ENCODE data around the gene PARP4.
"Not testable (repeated sequence)": the region's sequence is repeated elsewhere in the genome, so short reads cannot be mapped to it uniquely, and the experiment has no call there.

PARP4 gene

DNA sequence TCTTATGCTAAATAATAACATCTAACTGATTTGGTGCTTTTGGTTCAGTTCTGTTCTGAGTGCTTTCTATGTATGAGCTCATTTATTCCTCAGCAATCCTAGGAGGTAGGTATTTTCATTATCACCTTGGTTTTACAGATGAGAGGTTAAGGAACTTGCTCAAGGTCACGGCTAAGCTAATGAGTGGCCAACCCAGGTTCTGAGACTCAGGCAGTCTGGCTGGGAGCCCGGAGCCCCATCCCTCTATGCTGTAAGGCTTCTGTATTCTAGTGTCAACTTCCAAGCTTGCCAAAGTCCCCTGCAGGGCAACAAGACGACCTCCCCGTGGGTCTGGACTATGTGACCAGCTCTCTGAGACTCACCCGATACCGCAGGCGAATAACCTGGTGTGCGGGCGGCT is 60.5 kb downstream of the PARP4 start:
- CTCF ChIA-PET, result no interaction called here
- POLR2A ChIA-PET, result no interaction called here
- TF ChIP-seq CTCF (IDR thresholded peaks at IDR 0.05; ENCODE audit: control extremely low read depth, extremely low read depth, low read depth, missing control alignments), result no peak
- DNase-seq (ENCODE audit: extremely low spot score), result no peak

- DNase-seq (ENCODE audit: extremely low spot score), result no peak
- no peak for TF ChIP-seq CTCF (IDR thresholded peaks at IDR 0.05; ENCODE audit: control extremely low read depth, extremely low read depth, low read depth, missing control alignments)
- ChIA-PET POLR2A (no interaction called here), CTCF (interaction anchor here (0.9 kb wide), 1 partner anchor 222 kb away, joined by 3 read pairs; no protein-coding TSS in a partner anchor)
Measured at GRCh38 chr13:24450530-24450929, 62.0 kb downstream of the PARP4 start.

GRCh38 chr13:24444851-24445250 is 67.7 kb downstream of the PARP4 start:
- POLR2A ChIA-PET; DNase-seq (ENCODE audit: extremely low spot score); CTCF ChIA-PET: not testable (repeated sequence)

DNA sequence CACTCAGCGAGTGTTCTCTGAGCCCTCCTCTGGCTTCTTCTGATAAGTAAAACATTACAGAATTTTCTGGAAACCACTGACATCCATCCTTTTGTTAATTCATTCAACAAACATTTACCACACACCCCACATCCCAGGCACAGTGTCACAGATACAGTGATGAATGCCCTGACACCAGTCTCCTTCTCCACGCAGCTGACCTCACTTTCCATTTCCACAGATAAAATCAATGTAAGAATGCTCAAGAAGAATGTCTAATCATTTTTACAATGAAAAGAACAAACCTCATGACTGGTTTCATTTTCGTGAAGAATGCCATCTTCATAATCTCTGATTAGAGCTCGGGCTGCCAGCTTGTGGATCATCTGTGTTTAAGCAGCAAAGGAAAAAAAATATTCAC is 69.2 kb downstream of the PARP4 start:
- DNase-seq (ENCODE audit: extremely low spot score), result no peak
- CTCF ChIA-PET, result no interaction called here
- POLR2A ChIA-PET, result no interaction called here
- TF ChIP-seq CTCF (IDR thresholded peaks at IDR 0.05; ENCODE audit: control extremely low read depth, extremely low read depth, low read depth, missing control alignments), result no peak

- DNase-seq (ENCODE audit: extremely low spot score); POLR2A ChIA-PET; CTCF ChIA-PET: not testable (repeated sequence)
Measured at GRCh38 chr13:24426045-24426444, 86.5 kb downstream of the PARP4 start.

DNA sequence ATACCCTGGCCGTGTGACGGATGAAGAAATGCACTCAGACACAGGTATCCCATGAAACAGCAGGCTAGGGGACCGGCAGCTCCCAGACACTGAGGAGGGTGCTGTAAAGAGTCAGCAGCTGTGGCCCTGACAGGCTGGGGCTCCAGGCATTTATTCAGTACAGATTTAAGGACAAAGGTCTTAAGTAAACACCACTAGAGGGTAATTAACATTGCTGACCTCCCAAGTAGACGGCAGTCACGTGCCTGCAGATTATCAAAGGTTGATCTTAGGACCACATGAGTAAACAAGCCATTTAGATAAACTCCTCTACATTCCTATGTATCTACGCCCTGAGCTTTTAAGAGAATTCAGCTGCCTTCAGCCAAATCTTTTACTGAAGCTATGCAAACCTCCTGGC is 92.9 kb downstream of the PARP4 start:
- CTCF ChIA-PET; DNase-seq (ENCODE audit: extremely low spot score); POLR2A ChIA-PET: not testable (repeated sequence)

DNA sequence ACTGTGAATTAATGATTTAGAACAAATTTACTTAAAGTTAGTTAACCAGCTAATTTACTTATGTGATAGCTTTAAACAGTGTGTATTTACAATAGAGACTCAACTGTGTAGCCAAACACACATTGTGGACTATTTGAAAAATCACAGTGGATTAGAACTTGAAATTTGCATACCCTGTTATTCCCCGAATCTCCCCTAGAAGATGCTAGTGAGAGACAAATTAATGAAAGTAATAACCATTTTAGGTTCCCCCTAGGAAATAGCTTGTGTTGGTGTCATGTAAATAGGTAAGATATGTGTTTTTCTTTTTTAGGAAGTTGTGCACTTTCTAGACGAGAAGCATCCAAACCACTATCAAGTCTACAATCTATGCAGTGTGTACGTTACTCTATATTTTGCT is 104.7 kb downstream of the PARP4 start:
- ChIA-PET POLR2A (no interaction called here), CTCF (no interaction called here)
- no peak for DNase-seq (ENCODE audit: extremely low spot score)
- no peak for TF ChIP-seq CTCF (IDR thresholded peaks at IDR 0.05; ENCODE audit: control extremely low read depth, extremely low read depth, low read depth, missing control alignments)

DNA sequence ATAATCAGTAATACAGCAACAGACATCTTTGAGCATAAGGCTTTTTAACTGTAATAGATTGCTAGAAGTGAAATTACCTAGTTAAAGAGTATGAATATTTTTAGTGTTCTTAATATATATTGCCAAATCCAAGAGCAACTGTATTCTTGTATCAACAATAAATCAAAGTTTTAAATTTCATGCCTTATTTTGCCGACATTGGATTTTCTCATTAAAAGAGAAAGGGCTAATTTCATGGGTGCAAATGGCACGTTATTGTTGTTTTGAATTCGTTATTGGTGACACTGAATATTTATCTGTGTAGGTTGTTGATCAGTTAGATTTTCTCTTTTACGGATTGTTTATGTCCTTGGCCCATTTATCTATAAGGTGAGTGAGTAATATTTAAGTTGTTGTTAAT is 106.1 kb downstream of the PARP4 start:
- TF ChIP-seq CTCF (IDR thresholded peaks at IDR 0.05; ENCODE audit: control extremely low read depth, extremely low read depth, low read depth, missing control alignments), result no peak
- no peak for DNase-seq (ENCODE audit: extremely low spot score)
- ChIA-PET POLR2A (no interaction called here), CTCF (no interaction called here)

DNA sequence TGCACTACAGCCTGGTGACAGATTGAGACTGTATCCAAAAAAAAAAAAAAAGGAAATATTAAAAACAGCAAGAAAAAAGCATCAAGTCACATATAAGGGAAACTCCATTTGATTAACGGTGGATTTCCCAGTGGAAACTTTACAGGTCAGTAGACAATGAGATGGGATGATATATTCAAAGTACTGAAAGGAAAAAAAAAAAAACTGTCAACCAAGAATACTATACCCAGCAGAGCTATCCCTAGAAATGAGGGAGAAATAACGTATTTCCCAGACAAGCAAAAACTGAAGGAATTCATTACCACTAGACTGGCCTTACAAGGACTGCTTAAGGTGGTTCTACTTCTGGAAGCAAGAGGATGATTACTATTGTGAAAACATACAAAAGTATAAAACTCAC is 115.8 kb downstream of the PARP4 start:
- ChIA-PET POLR2A (no interaction called here), CTCF (no interaction called here)
- no peak for DNase-seq (ENCODE audit: extremely low spot score)
- TF ChIP-seq CTCF (IDR thresholded peaks at IDR 0.05; ENCODE audit: control extremely low read depth, extremely low read depth, low read depth, missing control alignments), result no peak
